Lower lobe of right lung (tissue), 2 donors: ENCODE measurements around the gene SWI5. TPM values are rescaled to one million over a fixed set of nuclear protein-coding genes. Genes with fewer than 3 reads are reported as not detected.

Experiments used
- ATAC-seq, 2 donors: fragments of 200-7000 bp; cut with Tn5 transposase; one replicate each; pipeline ENCODE4 v1.9.1; 2020 to 2022; ENCODE audit warnings: mild to moderate bottlenecking in 2 of 2, moderate library complexity in 2 of 2
- DNase-seq: peaks from one replicate; pipeline ENCODE4 v3.0.0-alpha.2; 2020
- H3K27ac ChIP-seq: fragments of 200-600 bp; one replicate; pipeline ENCODE4 v1.8.0; 2022
- H3K27me3 ChIP-seq: fragments of 200-600 bp; one replicate; pipeline ENCODE4 v1.8.0; 2022; ENCODE audit warnings: low read depth
- H3K36me3 ChIP-seq: fragments of 200-600 bp; one replicate; pipeline ENCODE4 v1.8.0; 2022; ENCODE audit warnings: mild to moderate bottlenecking
- H3K4me1 ChIP-seq: fragments of 200-600 bp; one replicate; pipeline ENCODE4 v1.8.0; 2022
- H3K4me3 ChIP-seq: fragments of 200-600 bp; one replicate; pipeline ENCODE4 v1.8.0; 2022; ENCODE audit warnings: mild to moderate bottlenecking
- H3K9me3 ChIP-seq: fragments of 200-600 bp; one replicate; pipeline ENCODE4 v1.8.0; 2022
- CTCF ChIP-seq: fragments of 200-600 bp; IDR thresholded peaks from one replicate; pipeline ENCODE4 v1.8.0; 2022; ENCODE audit warnings: antibody characterized with exemption, mild to moderate bottlenecking
- intact Hi-C: fragments of 100-400 bp; cut with DNase I; formaldehyde crosslinking; loops from one replicate; pipeline ENCODE4 v1.11.0; 2022
- total RNA-seq: library from RNA; stranded (reverse); fragmentation: NEBNext Ultra II Directional; extraction: Animal tissue kit (Norgen Biotek cat#: 25700); gene quantifications from one replicate; pipeline ENCODE4 v1.2.1, GENCODE V29; 2021
- donor health status: DM: no; HTN: yes; CAD: no; lungs with severe emphysema.

The SWI5 gene
- total RNA-seq, 1 donor from 2014 or later, result 19.1 TPM

- ATAC-seq, result peak in 1 of 2 donors; percentile 11
- no peak overlapping the region for H3K27ac ChIP-seq
Measured at GRCh38 chr9:128233817-128234406, 42.2 kb upstream of the SWI5 start.

GRCh38 chr9:128242124-128242523 lies 34.0 kb upstream of the SWI5 start:
- H3K27ac ChIP-seq, result no peak overlapping the region
- H3K36me3 ChIP-seq, result no peaks in the 10 kb centered on the region
- peaks cover 16% of the 10 kb centered on the region for H3K4me1 ChIP-seq
- no peak for TF ChIP-seq CTCF
- no peaks in the 10 kb centered on the region for H3K9me3 ChIP-seq
- ATAC-seq, result no peak
- intact Hi-C loops, result no loop called here
- no peak overlapping the region for H3K4me3 ChIP-seq
- no peaks in the 10 kb centered on the region for H3K27me3 ChIP-seq
- no peak for DNase-seq

More at GRCh38 chr9:128233817-128234406, 42.2 kb upstream of the SWI5 start:
- H3K4me1 ChIP-seq, result no peaks in the 10 kb centered on the region
- intact Hi-C loops, result no loop called here
- H3K9me3 ChIP-seq, result no peaks in the 10 kb centered on the region
- no peak for TF ChIP-seq CTCF
- no peak overlapping the region for H3K4me3 ChIP-seq
- H3K36me3 ChIP-seq, result no peaks in the 10 kb centered on the region
- no peak for DNase-seq
- no peaks in the 10 kb centered on the region for H3K27me3 ChIP-seq

GRCh38 chr9:128242828-128243214 lies 33.3 kb upstream of the SWI5 start:
- no peak for DNase-seq
- intact Hi-C loops, result no loop called here
- Histone ChIP-seq H3K9me3 (no peaks in the 10 kb centered on the region), H3K4me1 (peaks cover 16% of the 10 kb centered on the region), H3K4me3 (no peak overlapping the region), H3K36me3 (no peaks in the 10 kb centered on the region), H3K27ac (peak overlapping the region; percentile 36), H3K27me3 (no peaks in the 10 kb centered on the region)
- peak in 1 of 2 donors; percentile 4 for ATAC-seq
- TF ChIP-seq CTCF, result no peak

- Histone ChIP-seq H3K4me1 (peaks cover 16% of the 10 kb centered on the region), H3K9me3 (no peaks in the 10 kb centered on the region), H3K36me3 (no peaks in the 10 kb centered on the region), H3K27ac (peak overlapping the region; percentile 53), H3K27me3 (no peaks in the 10 kb centered on the region), H3K4me3 (no peak overlapping the region)
- intact Hi-C loops, result no loop called here
- no peak for TF ChIP-seq CTCF
- ATAC-seq (peak in 1 of 2 donors; percentile 3), DNase-seq (no peak)
Measured at GRCh38 chr9:128243215-128244018, 32.7 kb upstream of the SWI5 start.

GRCh38 chr9:128244091-128244836 lies 31.8 kb upstream of the SWI5 start:
- Histone ChIP-seq H3K36me3 (no peaks in the 10 kb centered on the region), H3K9me3 (no peaks in the 10 kb centered on the region), H3K4me1 (peaks cover 16% of the 10 kb centered on the region), H3K27me3 (no peaks in the 10 kb centered on the region), H3K4me3 (peak overlapping the region; percentile 44), H3K27ac (peak overlapping the region; percentile 58)
- TF ChIP-seq CTCF, result no peak
- intact Hi-C loops, result no loop called here
- DNase-seq, result no peak
- peak; percentile 1 to 4 for ATAC-seq
